Liver (tissue), 3 donors: Measurements from ENCODE around the gene SLC24A1.

Experiments used
- FOXA1 ChIP-seq: IDR thresholded peaks from 2 replicates; pipeline ENCODE4 v1.6.1; 2016; ENCODE audit warnings: antibody characterized with exemption
- MAX ChIP-seq: IDR thresholded peaks from 2 replicates; pipeline ENCODE4 v1.6.1; 2016; ENCODE audit warnings: antibody characterized with exemption
- RAD21 ChIP-seq, 2 donors: IDR thresholded peaks; 2 replicates each; pipeline ENCODE4 v1.6.1; 2016; ENCODE audit warnings: antibody characterized with exemption in 2 of 2, mild to moderate bottlenecking in 2 of 2
- ZBTB33 ChIP-seq: IDR thresholded peaks from 2 replicates; pipeline ENCODE4 v1.6.1; 2016; ENCODE audit warnings: antibody characterized with exemption
- TF ChIP-seq, protein P1 (sequence below): fragments of 150-350 bp; IDR thresholded peaks from 2 replicates; pipeline ENCODE4 v1.5.1; 2017; ENCODE audit warnings: improper control_type of control experiment, low read depth, low read length; ENCODE audit not compliant: missing input control
- TF ChIP-seq, protein P2 (sequence below): IDR thresholded peaks from 2 replicates; pipeline ENCODE4 v1.6.1; 2016; ENCODE audit warnings: antibody characterized with exemption
- donor health status: healthy.
- donor health status: healthy.

GRCh38 chr15:65680544-65680943 is 58.8 kb downstream of the SLC24A1 start:
- TF ChIP-seq, protein P1, sequence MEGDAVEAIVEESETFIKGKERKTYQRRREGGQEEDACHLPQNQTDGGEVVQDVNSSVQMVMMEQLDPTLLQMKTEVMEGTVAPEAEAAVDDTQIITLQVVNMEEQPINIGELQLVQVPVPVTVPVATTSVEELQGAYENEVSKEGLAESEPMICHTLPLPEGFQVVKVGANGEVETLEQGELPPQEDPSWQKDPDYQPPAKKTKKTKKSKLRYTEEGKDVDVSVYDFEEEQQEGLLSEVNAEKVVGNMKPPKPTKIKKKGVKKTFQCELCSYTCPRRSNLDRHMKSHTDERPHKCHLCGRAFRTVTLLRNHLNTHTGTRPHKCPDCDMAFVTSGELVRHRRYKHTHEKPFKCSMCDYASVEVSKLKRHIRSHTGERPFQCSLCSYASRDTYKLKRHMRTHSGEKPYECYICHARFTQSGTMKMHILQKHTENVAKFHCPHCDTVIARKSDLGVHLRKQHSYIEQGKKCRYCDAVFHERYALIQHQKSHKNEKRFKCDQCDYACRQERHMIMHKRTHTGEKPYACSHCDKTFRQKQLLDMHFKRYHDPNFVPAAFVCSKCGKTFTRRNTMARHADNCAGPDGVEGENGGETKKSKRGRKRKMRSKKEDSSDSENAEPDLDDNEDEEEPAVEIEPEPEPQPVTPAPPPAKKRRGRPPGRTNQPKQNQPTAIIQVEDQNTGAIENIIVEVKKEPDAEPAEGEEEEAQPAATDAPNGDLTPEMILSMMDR, result no peak
- no peak for TF ChIP-seq RAD21 (IDR thresholded peaks at IDR 0.05)
- TF ChIP-seq, protein P2, sequence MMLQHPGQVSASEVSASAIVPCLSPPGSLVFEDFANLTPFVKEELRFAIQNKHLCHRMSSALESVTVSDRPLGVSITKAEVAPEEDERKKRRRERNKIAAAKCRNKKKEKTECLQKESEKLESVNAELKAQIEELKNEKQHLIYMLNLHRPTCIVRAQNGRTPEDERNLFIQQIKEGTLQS, result no peak
- no peak for TF ChIP-seq ZBTB33
- no peak for TF ChIP-seq FOXA1
- no peak for TF ChIP-seq MAX
